GM19467 (cell line): ENCODE results near the gene OR10V1.

Experiments used
- ATAC-seq: cut with Tn5 transposase; IDR thresholded peaks from one replicate; pipeline ENCODE4 v1.9.1; 2021; ENCODE audit warnings: mild to moderate bottlenecking, moderate library complexity; ENCODE audit not compliant: unreplicated experiment

The OR10V1 gene

GRCh38 chr11:59668950-59669610 is 44.6 kb downstream of the OR10V1 start, which contains the start of gene PATL1:
Gene PATL1, minus strand, starts transcription at chr11:59669037. Its CDS starts 142 bp downstream, at chr11:59668895.
- ATAC-seq = peak; percentile 97

- ATAC-seq = peak; percentile 3
Measured at GRCh38 chr11:59668188-59668949, 45.3 kb downstream of the OR10V1 start.

GRCh38 chr11:59667812-59668187 is 45.8 kb downstream of the OR10V1 start:
- ATAC-seq = no peak

- ATAC-seq = no peak
Measured at GRCh38 chr11:59666969-59667368, 46.7 kb downstream of the OR10V1 start.
